ENCODE results near the gene FAM185A. TPM values are rescaled to one million over a fixed set of nuclear protein-coding genes. Genes with fewer than 3 reads are reported as not detected.
"Not testable (repeated sequence)": the region's sequence is repeated elsewhere in the genome, so short reads cannot be mapped to it uniquely, and the experiment has no call there.

FAM185A gene
- total RNA-seq, 2 experiments from 2014 or later = 7.9 to 10.0 TPM

GRCh38 chr7:102836191-102836919, 87.6 kb downstream of the FAM185A start:
- TF ChIP-seq CTCF (IDR thresholded peaks at IDR 0.05) = no peak
- no peak overlapping the region for H3K27ac Mint-ChIP-seq
- no peaks in the 10 kb centered on the region for H3K9me3 Mint-ChIP-seq
- ATAC-seq (no peak), DNase-seq (no peak)
- ChIA-PET CTCF (no interaction called here), POLR2A (no interaction called here)
- H3K36me3 Mint-ChIP-seq (ENCODE audit: low read depth) = peaks cover 7% of the 10 kb centered on the region
- no peaks in the 10 kb centered on the region for H3K27me3 Mint-ChIP-seq
- H3K4me3 Mint-ChIP-seq = no peak overlapping the region
- peaks cover 6% of the 10 kb centered on the region for H3K4me1 Mint-ChIP-seq (ENCODE audit: low read depth)
- intact Hi-C loops (cut with micrococcal nuclease) = no loop called here

- intact Hi-C loops (cut with micrococcal nuclease) = no loop called here
- H3K4me3 Mint-ChIP-seq = no peak overlapping the region
These were observed 88.2 kb downstream of the FAM185A start for GRCh38 chr7:102836977-102837376.

GRCh38 chr7:102837802-102838201, 89.0 kb downstream of the FAM185A start:
- Mint-ChIP-seq H3K9me3 (no peaks in the 10 kb centered on the region), H3K36me3 (ENCODE audit: low read depth) (peaks cover 7% of the 10 kb centered on the region), H3K27me3 (no peaks in the 10 kb centered on the region), H3K4me1 (ENCODE audit: low read depth) (peaks cover 6% of the 10 kb centered on the region), H3K4me3 (no peak overlapping the region), H3K27ac (no peak overlapping the region)
- DNase-seq = no peak
- ChIA-PET POLR2A (no interaction called here), CTCF (no interaction called here)
- no peak for ATAC-seq
- TF ChIP-seq CTCF (IDR thresholded peaks at IDR 0.05) = no peak
- intact Hi-C loops (cut with micrococcal nuclease) = no loop called here

More at GRCh38 chr7:102836977-102837376, 88.2 kb downstream of the FAM185A start:
- Mint-ChIP-seq H3K9me3 (no peaks in the 10 kb centered on the region), H3K27me3 (no peaks in the 10 kb centered on the region), H3K4me1 (ENCODE audit: low read depth) (peaks cover 6% of the 10 kb centered on the region), H3K36me3 (ENCODE audit: low read depth) (peaks cover 7% of the 10 kb centered on the region), H3K27ac (no peak overlapping the region)
- ChIA-PET POLR2A (no interaction called here), CTCF (interaction anchor here (0.7 kb wide), 1 partner anchor 10 kb away, joined by 3 read pairs; no protein-coding TSS in a partner anchor)
- DNase-seq = no peak
- ATAC-seq = no peak
- TF ChIP-seq CTCF (IDR thresholded peaks at IDR 0.05) = no peak

- POLR2A ChIA-PET; H3K9me3 Mint-ChIP-seq; H3K36me3 Mint-ChIP-seq (ENCODE audit: low read depth); H3K4me3 Mint-ChIP-seq; DNase-seq; H3K4me1 Mint-ChIP-seq (ENCODE audit: low read depth); ATAC-seq; CTCF ChIA-PET; H3K27me3 Mint-ChIP-seq; intact Hi-C loops (cut with micrococcal nuclease); H3K27ac Mint-ChIP-seq: not testable (repeated sequence)
These were observed 89.8 kb downstream of the FAM185A start for GRCh38 chr7:102838572-102839101.

GRCh38 chr7:102840404-102840803, 91.6 kb downstream of the FAM185A start:
- intact Hi-C loops (cut with micrococcal nuclease) = no loop called here
- TF ChIP-seq CTCF (IDR thresholded peaks at IDR 0.05) = no peak
- Mint-ChIP-seq H3K27ac (no peak overlapping the region), H3K27me3 (no peaks in the 10 kb centered on the region), H3K4me1 (ENCODE audit: low read depth) (no peaks in the 10 kb centered on the region), H3K4me3 (no peak overlapping the region), H3K9me3 (no peaks in the 10 kb centered on the region), H3K36me3 (ENCODE audit: low read depth) (peaks cover 5% of the 10 kb centered on the region)
- POLR2A ChIA-PET = interaction anchor here (0.5 to 1.2 kb wide), 2 partner anchors 19 to 107 kb away, joined by 3 to 4 read pairs; no protein-coding TSS in a partner anchor
- no peak for DNase-seq
- CTCF ChIA-PET = no interaction called here
- ATAC-seq = no peak

Data from activated CD8-positive, alpha-beta T cell treated with anti-CD3 and anti-CD28 coated beads for 36 hours (primary cell).